Hepatocyte (in vitro differentiated cells): ENCODE measurements around the gene HASPIN.

Source experiments
- EZH2 ChIP-seq: fragments of 200-600 bp; sonication (generic); IDR thresholded peaks from 2 replicates; pipeline ENCODE4 v1.6.1; 2016; ENCODE audit warnings: antibody characterized with exemption, mild to moderate bottlenecking, borderline replicate concordance
- EZH2phosphoT487 ChIP-seq: fragments of 200-600 bp; sonication (generic); IDR thresholded peaks from one replicate; pipeline ENCODE4 v1.6.1; 2018; ENCODE audit warnings: antibody characterized with exemption, mild to moderate bottlenecking, low read depth, moderate library complexity; ENCODE audit not compliant: unreplicated experiment, severe bottlenecking
- TF ChIP-seq, protein P1 (sequence below): fragments of 200-600 bp; sonication (generic); IDR thresholded peaks from 2 replicates; pipeline ENCODE4 v1.5.1; 2016; ENCODE audit warnings: antibody characterized with exemption, mild to moderate bottlenecking; ENCODE audit not compliant: poor library complexity

DNA sequence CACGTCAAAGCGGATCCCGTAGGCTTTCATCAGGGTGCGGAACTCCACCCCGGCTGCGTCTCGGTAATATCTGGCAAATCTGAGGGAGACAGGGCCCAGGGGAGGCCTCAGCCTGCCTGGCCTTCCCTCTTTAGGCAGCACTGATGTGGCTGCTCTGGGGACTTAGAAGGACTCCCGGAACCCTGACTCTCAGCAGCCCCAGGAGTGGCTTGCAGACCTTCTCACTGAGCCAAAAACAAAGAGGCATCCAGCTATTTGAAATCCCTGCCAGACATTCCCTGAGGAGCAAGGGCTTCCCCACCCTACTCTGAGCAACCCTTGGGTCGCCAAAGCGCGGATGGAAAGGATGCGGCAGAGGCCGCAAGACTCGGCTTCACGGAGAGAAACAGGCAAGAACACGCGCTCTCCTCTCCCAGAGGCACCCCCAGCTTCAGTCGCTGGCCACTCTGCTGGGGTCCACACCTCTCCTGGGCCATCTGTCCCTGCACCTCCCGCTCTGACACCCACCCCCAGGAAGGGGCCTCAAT, 35.6 kb upstream of the HASPIN start:
- TF ChIP-seq, protein P1, sequence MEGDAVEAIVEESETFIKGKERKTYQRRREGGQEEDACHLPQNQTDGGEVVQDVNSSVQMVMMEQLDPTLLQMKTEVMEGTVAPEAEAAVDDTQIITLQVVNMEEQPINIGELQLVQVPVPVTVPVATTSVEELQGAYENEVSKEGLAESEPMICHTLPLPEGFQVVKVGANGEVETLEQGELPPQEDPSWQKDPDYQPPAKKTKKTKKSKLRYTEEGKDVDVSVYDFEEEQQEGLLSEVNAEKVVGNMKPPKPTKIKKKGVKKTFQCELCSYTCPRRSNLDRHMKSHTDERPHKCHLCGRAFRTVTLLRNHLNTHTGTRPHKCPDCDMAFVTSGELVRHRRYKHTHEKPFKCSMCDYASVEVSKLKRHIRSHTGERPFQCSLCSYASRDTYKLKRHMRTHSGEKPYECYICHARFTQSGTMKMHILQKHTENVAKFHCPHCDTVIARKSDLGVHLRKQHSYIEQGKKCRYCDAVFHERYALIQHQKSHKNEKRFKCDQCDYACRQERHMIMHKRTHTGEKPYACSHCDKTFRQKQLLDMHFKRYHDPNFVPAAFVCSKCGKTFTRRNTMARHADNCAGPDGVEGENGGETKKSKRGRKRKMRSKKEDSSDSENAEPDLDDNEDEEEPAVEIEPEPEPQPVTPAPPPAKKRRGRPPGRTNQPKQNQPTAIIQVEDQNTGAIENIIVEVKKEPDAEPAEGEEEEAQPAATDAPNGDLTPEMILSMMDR = no peak
- no peak for TF ChIP-seq EZH2
- TF ChIP-seq EZH2phosphoT487 = no peak
